GM21526 (cell line): ENCODE measurements around the gene TNFRSF6B.

Experiments used
- ATAC-seq: cut with Tn5 transposase; IDR thresholded peaks from one replicate; pipeline ENCODE4 v1.9.1; 2021; ENCODE audit warnings: moderate library complexity; ENCODE audit not compliant: unreplicated experiment, low FRiP score

TNFRSF6B gene

DNA sequence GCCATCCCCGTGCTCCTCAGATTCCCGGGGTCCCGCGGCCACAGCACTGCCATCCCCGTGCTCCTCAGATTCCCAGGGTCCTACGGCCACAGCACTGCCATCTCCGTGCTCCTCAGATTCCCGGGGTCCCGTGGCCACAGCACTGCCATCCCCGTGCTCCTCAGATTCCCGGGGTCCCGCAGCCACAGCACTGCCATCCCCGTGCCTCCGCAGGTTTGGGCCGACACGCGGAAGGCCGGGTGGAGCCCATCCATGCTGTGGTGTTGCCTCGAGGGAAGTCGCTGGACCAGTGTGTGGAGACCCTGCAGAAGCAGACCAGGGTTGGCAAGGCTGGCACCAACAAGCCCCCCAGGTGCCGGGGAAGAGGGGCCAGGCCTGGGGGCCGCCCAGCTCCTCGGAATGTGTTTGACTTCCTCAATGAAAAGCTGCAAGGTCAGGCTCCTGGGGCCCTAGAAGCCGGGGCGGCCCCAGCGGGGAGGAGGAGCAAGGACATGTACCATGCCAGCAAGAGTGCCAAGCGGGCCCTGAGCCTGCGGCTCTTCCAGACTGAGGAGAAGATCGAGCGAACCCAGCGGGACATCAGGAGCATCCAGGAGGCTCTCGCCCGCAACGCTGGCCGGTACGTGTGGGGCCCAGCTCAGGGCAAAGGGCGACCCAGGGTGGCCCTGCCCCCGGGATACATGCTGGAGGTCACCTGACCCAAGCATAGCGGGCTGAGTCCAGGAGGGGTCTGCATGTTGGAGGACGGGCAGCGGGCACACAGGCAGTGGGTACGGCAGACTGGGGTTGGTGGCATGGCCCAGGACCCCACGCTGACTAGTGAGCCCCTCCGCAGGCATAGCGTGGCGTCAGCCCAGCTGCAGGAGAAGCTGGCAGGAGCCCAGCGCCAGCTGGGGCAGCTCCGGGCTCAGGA, 38.8 kb downstream of the TNFRSF6B start:
- ATAC-seq: no peak

DNA sequence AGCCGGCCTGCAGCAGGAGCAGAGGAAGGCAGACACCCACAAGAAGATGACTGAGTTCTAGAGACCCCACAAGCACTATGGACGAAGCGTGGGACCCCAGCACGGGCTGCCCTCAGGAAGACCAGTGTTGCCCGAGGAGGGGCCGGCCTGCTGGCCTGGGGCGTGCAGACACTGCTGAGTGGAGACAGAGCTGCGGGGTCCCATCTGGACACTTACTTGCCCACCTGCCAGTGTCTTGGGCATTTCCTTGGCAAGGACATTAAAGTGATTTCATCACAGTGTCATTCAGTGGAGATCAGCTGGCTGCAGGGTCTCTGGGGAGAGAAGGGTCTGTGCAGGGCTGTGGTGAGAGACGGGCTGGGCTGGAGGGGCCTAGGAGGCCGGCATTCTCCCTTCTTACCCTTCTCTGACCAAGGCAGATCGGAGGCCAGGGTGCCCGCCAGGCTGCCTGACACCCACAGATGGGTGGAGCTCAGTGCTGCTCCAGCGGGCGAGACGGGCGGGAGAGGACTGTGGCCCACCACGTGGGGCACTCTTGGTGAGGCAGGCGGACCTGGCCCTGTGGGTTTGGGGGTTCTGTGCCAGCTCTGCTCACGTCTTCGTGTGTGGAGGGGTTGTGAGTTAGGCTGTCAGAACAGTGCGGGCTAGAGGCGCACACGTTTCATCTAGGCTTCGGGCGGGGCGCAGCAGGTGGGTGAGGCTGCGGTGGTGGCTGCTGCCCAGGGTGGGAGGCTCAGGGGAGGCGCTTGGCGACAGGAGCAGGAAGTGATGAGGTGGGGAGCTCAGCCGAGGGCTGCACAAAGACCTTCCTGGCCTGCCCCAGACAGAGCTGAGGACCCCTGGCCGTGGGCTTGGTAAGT, 39.6 kb downstream of the TNFRSF6B start, which contains the start of gene LIME1:
Gene LIME1 (plus strand): TSS at position 806 of the 860 bp plus-strand sequence. CDS start 886 bp downstream, outside the sequence.
- no peak for ATAC-seq

DNA sequence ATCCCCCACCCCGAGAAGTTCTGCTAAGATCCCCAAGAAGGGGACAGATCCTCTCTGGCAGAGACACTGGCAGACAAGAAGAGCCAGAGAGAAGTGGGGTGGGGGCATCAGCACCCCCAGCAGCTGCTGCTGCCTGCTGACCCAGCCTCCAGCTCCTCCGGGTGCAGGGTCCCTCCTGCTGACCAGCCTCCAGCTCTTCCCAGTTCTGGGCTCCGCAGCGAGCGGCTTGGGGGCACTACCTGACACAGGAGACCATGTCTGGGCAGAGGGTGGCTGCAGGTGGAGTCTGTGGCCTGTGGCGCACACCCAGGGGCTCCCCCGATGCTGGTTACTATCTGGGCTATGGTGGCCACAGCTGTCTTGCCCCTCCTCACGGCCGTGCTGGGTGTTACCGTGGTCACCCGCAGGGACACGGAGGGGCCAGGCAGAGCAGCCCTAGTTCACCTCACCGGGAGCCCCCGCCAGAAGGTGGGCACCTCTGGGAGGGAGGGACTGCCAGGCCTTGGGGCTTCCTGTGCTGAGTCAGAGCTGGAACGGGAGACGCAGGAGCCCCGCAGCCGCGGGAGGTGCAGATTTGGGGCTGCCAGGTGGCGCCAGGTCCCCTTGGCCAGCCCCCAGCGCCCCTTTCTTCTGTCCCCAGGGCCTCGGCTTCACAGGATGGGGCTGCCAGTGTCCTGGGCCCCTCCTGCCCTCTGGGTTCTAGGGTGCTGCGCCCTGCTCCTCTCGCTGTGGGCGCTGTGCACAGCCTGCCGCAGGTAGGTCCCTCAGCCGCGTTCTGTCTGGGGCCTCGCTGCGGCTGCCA, 40.6 kb downstream of the TNFRSF6B start:
- no peak for ATAC-seq

DNA sequence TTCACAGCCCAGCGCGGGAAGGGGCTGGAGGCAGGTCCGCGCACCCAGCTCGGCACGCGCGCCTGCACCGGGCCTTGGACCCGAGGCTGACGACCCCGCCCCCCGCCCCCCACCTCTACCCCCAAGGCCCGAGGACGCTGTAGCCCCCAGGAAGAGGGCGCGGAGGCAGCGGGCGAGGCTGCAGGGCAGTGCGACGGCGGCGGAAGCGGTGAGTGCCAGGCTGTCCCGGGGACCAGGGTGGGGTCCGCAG, 41.2 kb downstream of the TNFRSF6B start:
- ATAC-seq: no peak

DNA sequence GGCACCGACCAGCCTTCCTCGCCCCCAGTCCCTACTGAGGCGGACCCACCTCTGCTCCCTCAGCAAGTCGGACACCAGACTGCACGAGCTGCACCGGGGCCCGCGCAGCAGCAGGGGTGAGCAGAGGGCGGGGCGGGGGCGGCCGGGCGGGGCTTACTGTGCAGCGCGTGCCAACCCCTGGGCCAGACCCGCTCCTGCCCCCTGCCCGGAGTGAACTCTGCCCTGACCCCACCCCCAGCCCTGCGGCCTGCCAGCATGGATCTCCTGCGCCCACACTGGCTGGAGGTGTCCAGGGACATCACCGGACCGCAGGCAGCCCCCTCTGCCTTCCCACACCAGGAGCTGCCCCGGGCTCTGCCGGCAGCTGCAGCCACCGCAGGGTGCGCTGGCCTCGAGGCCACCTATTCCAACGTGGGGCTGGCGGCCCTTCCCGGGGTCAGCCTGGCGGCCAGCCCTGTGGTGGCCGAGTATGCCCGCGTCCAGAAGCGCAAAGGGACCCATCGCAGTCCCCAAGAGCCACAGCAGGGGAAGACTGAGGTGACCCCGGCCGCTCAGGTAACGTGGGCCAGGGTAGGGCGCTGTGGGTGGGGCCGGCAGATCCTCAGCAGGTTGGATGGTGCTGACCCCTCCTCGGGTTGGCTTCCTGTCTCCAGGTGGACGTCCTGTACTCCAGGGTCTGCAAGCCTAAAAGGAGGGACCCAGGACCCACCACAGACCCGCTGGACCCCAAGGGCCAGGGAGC, 41.7 kb downstream of the TNFRSF6B start:
- no peak for ATAC-seq

DNA sequence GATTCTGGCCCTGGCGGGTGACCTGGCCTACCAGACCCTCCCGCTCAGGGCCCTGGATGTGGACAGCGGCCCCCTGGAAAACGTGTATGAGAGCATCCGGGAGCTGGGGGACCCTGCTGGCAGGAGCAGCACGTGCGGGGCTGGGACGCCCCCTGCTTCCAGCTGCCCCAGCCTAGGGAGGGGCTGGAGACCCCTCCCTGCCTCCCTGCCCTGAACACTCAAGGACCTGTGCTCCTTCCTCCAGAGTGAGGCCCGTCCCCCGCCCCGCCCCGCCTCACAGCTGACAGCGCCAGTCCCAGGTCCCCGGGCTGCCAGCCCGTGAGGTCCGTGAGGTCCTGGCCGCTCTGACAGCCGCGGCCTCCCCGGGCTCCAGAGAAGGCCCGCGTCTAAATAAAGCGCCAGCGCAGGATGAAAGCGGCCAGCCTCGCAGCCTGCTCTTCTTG, 42.3 kb downstream of the TNFRSF6B start:
- ATAC-seq: no peak

DNA sequence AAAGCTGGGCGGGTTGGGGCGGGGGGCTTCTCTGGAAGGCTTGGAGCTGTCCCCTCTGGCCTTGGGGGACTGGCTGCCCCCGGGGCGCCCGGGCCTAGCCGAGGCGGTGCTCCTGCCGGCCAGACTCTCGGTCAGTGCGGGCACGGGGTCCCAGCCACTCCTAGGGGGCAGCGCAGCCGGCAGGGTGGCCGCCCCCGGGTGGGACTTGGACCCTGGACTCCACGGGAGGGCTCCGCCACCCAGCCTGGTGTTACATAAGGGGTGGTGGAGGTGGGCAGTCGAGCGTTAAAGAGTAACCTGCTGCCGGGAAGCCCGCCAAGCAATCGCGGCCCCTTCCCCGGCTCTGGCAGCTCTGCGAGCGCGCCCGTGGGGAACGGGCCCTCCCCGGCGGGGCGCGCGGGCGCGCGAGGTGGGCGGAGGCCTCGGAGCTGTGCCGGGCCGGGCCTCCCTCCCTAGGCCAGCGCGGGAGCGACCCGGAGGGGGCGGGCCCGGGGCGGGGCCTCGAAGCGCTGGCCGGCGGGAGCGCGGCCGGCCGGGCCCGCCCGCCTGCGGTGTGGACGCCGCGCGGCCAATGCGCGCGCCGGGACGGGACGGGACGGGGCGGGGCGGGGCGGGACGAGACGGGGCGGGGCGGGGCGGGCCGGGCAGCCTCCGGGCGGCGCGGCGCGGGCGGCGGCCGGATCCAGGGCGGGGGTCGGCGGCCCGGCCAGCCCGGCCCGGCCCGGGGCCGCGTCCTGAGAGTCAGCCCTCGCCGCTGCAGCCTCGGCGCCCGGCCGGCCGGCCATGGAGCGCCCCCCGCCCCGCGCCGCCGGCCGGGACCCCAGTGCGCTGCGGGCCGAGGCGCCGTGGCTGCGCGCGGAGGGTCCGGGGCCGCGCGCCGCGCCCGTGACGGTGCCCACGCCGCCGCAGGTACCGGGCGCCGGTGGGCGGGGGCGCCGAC, 42.9 kb downstream of the TNFRSF6B start, which contains the start of gene SLC2A4RG:
Gene SLC2A4RG (plus strand): TSS at position 647 of the 940 bp plus-strand sequence. CDS start 137 bp downstream, at position 784.
- no peak for ATAC-seq

DNA sequence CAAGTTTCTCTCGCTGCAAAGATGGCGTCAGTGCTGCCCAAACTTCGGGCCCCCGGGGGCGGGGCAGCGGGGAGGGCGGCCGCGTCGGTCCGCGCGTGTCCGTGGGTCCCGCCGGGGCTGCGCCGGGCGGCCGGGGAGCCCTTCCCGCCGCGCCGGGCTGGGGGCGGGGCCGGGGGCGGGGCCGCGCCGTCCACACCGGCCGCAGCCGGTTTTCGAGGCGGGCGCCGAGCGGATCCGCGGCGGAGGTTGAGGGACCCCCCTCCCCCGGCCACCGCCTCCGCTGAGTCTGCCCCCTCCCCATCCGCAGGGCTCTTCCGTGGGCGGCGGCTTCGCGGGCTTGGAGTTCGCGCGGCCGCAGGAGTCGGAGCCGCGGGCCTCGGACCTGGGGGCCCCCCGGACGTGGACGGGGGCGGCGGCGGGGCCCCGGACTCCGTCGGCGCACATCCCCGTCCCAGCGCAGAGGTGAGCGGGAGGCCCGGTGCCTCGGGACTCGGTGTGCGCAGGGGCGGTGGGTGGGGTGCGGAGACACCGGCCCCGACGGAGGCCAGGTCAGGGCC, 43.7 kb downstream of the TNFRSF6B start:
- no peak for ATAC-seq

DNA sequence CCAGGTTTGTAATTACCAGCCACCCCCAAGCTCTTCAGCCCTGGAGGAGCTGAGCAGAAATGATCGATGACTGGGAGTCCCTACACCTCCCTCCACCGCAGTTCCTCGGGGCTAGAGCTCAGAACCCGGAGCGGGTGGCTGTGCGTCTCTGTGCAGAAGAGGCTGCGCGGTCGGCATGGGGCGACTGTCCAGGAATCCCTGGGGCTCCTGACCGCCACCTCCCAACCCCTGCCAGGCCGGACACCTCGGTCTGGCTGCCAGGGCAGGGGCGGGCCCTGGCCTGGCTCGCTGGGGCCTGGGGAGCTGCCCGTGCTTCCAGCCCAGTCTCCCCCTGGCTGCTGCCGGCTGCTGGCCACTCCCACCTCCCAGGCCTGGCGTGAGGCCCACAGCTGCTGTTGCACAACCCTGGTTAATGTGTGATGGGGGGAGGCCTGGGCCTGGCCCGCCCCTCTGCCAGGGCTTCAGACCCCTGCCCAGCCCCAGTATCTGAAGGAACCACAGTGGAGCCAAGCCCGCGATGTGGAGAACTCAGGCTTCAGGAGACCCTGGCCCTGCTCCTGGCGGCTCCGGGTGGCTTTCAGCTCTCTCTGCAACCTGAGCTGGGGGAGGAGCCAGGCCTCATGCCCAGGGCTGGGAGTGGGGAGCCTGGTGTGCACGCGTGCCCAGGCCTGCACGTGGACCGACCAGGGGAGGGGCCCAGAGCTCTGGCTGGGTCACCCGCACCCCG, 44.3 kb downstream of the TNFRSF6B start:
- ATAC-seq: no peak

DNA sequence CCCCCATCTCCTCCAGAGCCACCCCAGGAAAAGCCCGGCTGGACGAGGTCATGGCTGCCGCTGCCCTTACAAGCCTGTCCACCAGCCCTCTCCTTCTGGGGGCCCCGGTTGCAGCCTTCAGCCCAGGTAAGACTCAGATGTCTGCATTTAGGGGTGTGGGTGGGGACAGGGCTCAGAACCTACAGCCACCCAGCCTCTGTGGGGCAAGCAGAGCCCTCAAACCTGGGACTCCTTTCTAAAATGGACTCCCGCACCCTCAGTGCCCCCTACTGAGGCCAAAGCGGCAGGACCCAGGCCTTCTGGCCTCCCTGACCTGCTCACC, 44.9 kb downstream of the TNFRSF6B start:
- ATAC-seq: no peak

DNA sequence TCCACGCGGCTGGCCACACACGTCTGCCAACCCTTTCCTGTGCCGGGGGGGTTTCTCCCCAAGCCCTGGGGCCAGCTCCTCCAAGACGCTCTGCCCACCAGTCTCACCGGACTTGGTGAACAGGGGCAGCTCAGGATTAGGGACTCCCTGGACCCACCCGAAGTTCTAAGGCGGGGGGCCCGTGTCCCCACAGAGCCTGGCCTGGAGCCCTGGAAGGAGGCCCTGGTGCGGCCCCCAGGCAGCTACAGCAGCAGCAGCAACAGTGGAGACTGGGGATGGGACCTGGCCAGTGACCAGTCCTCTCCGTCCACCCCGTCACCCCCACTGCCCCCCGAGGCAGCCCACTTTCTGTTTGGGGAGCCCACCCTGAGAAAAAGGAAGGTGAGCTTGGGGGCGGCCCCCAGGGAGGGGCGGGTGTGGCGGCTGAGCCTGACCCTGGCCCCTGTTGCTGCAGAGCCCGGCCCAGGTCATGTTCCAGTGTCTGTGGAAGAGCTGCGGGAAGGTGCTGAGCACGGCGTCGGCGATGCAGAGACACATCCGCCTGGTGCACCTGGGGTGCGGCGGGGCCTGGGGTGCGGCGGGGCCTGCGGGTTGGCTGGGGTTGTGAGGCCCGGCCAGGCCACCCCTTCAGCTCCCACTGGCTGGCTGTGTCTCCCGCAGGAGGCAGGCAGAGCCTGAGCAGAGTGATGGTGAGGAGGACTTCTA, 45.4 kb downstream of the TNFRSF6B start:
- no peak for ATAC-seq

DNA sequence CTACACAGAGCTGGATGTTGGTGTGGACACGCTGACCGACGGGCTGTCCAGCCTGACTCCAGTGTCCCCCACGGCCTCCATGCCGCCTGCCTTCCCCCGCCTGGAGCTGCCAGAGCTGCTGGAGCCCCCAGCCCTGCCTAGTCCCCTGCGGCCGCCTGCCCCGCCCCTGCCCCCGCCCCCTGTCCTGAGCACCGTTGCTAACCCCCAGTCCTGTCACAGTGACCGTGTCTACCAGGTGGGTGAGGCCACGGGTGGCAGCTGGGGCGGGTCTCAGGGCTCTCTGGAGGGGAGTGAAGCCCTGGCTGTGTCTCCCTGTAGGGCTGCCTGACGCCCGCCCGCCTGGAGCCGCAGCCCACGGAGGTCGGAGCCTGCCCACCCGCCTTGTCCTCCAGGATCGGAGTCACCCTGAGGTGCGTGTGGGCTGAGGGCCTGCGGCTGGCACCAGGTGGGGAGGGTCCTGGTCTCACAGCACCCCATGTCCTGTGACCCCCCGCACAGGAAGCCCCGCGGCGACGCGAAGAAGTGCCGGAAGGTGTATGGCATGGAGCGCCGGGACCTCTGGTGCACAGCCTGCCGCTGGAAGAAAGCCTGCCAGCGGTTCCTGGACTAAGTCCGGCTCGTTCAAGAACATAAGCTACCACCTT, 46.1 kb downstream of the TNFRSF6B start:
- no peak for ATAC-seq

DNA sequence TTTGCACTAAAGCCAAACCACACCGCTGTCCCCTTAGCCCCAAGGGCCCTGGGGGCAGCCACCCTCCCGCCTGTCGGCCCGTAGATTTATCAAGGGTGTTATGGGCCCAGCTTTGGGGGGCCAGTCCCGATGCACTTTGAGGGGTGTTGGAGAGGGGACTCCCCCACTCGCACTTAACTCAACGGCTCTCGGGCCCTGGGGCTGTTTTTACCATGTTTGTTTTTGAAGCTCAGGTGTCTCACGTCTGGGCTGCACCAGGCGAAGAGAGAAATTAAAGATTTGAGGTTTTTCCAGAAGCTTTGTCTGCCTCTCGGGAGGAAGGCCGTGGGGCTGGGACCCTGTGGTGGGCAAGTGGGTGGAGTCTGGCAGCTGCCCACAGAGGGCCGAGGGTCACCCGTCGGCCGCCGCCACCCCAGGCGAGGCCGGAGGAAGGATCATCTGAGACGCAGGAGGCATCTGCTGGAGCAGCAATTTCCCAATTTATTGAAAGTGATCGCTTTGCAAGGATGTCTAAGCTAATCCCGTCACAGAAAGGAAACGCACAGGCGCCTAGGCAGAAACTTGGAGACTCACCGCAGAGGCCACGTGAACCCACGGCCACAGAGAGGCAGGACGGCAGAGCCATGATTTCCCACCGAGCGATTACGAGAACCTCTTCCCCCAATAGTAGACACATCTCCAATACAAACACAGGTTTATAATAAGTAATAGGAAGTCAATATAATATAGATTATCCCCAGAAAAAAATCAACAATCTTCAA, 46.9 kb downstream of the TNFRSF6B start:
- no peak for ATAC-seq

DNA sequence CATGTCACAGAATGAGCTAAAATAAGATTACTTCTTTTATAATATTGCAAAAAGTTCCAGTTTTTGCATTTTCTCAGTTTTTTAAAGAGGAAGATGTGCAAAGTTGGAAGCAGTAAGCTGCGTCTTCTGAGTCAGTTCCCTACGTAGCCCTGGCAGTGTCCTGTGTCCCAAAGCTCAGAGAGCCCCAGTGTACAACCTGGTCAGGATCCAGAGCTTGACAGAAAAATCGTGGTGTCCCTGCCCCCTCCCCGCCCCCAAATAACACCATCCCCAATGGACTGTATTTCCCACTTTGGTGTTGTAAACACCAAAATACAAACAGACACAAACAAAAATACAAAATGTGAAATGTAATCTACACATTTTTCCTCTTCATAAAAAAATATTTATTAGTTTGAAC, 47.7 kb downstream of the TNFRSF6B start:
- ATAC-seq: no peak

DNA sequence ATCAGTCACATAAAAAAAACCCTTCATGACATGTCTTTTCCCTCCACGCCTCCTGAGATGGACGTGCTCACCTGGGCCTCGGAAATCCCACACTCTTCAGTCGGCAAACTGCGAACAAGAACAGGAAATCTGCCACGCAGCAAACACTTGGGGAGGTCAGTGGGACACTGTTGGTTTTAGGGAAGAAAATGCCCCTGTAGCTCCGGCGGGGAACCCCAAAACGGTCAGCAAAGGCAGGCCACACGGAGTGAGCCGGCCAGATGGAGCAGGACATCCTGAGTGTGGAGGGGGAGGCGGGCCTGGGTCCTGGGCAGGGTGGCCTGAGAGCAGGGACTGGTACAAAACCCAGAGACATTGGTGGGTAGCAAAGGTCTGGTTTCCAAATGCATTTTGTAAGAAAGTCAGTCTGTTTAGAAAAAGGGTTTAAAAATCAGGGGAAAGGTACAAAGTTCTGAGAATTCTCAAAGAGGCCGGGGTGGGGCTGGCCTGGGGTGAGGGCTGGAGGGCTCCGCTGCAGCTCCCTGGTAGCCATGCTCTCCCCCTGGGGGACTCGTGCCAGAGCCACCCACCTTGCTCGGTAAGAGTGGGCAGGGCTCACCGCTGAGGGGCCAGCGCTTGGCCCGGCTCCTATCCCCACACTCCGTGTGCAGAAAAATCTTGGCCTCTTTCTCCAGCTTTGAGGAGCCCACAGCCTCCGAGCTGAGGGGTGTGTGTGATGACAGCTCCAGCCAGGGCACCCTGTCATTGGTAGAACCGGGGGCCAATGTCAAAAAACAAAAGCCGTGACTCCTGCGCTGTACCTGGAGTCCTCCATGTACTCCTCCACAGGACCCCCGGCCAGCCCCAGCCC, 48.3 kb downstream of the TNFRSF6B start:
- no peak for ATAC-seq
